IMR-90 (cell line): Measurements from ENCODE around the gene SDHAF4.

ENCODE experiments used
- CEBPB ChIP-seq: IDR thresholded peaks from 2 replicates; pipeline ENCODE4 v1.6.1; 2012; ENCODE audit warnings: low read depth, low read length, improper control_type of control experiment
- CHD1 ChIP-seq: IDR thresholded peaks from 2 replicates; pipeline ENCODE4 v1.6.1; 2012; ENCODE audit warnings: low read depth, low read length, improper control_type of control experiment
- CTCF ChIP-seq: conservative IDR thresholded peaks from 2 replicates; pipeline ENCODE4 v1.5.1; 2012; ENCODE audit warnings: mild to moderate bottlenecking, low read depth, low read length, improper control_type of control experiment
- ELK1 ChIP-seq: fragments of 150-350 bp; IDR thresholded peaks from 2 replicates; pipeline ENCODE4 v1.6.1; 2016; ENCODE audit warnings: low read depth, mild to moderate bottlenecking, low read length, moderate library complexity, borderline replicate concordance
- FOS ChIP-seq: fragments of 150-350 bp; IDR thresholded peaks from 2 replicates; pipeline ENCODE4 v1.6.1; 2016; ENCODE audit warnings: low read depth, low read length
- MAFK ChIP-seq: IDR thresholded peaks from 2 replicates; pipeline ENCODE4 v1.6.1; 2012; ENCODE audit warnings: low read depth, low read length, improper control_type of control experiment
- MAZ ChIP-seq: IDR thresholded peaks from 2 replicates; pipeline ENCODE4 v1.6.1; 2012; ENCODE audit warnings: low read depth, mild to moderate bottlenecking, low read length, improper control_type of control experiment, moderate library complexity, borderline replicate concordance
- POLR2A ChIP-seq: IDR thresholded peaks from 2 replicates; pipeline ENCODE4 v1.6.1; 2012; ENCODE audit warnings: mild to moderate bottlenecking, low read depth, low read length
- RAD21 ChIP-seq: IDR thresholded peaks from 2 replicates; pipeline ENCODE4 v1.6.1; 2012; ENCODE audit warnings: low read length, improper control_type of control experiment
- RCOR1 ChIP-seq: IDR thresholded peaks from 2 replicates; pipeline ENCODE4 v1.6.1; 2012; ENCODE audit warnings: mild to moderate bottlenecking, low read length, improper control_type of control experiment; ENCODE audit not compliant: insufficient replicate concordance
- SMC3 ChIP-seq: fragments of 150-350 bp; IDR thresholded peaks from 2 replicates; pipeline ENCODE4 v1.6.1; 2016; ENCODE audit warnings: low read depth, mild to moderate bottlenecking, antibody characterized with exemption, low read length, moderate library complexity
- TF ChIP-seq, protein P1 (sequence below): fragments of 150-350 bp; IDR thresholded peaks from 2 replicates; pipeline ENCODE4 v1.6.1; 2017; ENCODE audit warnings: mild to moderate bottlenecking, antibody characterized with exemption, low read length, low read depth

DNA sequence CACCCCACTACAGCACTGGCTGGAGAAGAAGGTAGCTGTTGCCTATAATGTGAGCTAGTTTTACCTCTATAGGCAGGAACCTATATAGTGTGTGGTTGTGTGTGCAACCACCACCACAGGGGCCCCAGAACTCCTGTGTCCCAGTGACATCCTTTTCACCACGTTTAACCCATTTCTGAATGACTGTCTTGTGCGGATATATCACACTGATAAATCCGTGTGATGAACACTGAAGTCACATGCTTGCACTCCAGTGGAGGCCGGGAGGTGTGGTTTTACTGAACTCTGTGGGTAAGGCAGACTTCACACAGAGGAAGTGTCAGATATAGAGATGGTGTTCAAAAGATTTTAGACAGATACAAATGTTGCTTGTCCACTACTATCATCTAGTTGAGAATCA lies 32.5 kb downstream of the SDHAF4 start:
- TF ChIP-seq CEBPB (no peak), MAFK (no peak), CTCF (no peak), POLR2A (no peak), SMC3 (no peak), RAD21 (no peak), FOS (no peak), ELK1 (no peak), RCOR1 (no peak), CHD1 (no peak), MAZ (no peak)
- TF ChIP-seq, protein P1, sequence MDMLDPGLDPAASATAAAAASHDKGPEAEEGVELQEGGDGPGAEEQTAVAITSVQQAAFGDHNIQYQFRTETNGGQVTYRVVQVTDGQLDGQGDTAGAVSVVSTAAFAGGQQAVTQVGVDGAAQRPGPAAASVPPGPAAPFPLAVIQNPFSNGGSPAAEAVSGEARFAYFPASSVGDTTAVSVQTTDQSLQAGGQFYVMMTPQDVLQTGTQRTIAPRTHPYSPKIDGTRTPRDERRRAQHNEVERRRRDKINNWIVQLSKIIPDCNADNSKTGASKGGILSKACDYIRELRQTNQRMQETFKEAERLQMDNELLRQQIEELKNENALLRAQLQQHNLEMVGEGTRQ = no peak
